GM21529 (cell line): Measurements from ENCODE around the gene FBXL4.

Experiments used
- ATAC-seq: cut with Tn5 transposase; IDR thresholded peaks from one replicate; pipeline ENCODE4 v1.9.1; 2021; ENCODE audit not compliant: unreplicated experiment

FBXL4 gene

DNA sequence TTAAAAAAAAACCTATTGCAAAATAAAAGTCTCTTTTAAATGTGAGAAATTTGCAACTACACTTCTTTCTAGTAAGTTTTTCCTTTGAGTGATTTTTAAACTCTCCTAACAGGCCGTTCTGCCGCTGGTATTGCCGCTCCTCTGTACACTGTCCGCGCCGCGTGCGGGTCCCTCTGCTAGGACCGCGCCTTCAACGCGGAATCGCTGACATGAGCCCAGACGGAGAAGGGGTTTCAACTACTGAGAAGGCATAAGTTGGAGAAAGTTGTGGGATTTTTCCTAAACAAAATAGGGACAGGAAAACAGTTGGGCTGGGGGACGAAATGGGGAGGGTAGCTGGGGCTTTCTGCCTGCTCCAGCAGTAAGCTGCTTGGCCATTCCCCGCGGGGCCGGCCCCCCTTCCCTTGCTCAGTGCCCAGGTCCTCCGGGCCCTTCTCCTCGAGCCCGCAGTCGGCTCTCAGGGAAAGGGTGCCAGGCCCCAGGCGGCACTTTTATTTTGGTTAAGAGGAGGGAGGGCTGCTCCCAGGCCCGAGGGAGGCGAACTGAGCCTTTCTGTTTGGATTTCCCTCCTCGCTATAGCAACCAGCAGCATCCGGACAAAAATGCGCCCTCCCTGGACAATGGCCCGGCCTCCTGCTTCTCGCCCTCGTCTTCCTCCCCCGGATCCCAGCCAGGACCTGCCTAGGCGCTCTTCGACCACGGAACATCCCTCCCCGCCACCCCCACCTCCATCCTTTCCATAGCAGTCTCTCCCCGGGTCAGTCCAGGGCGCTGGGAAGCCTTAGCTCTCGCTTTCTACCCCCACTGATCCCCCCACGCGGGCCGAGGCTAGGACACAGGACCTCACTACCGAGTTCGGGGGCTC is 120.2 kb downstream of the FBXL4 start:
- no peak for ATAC-seq

DNA sequence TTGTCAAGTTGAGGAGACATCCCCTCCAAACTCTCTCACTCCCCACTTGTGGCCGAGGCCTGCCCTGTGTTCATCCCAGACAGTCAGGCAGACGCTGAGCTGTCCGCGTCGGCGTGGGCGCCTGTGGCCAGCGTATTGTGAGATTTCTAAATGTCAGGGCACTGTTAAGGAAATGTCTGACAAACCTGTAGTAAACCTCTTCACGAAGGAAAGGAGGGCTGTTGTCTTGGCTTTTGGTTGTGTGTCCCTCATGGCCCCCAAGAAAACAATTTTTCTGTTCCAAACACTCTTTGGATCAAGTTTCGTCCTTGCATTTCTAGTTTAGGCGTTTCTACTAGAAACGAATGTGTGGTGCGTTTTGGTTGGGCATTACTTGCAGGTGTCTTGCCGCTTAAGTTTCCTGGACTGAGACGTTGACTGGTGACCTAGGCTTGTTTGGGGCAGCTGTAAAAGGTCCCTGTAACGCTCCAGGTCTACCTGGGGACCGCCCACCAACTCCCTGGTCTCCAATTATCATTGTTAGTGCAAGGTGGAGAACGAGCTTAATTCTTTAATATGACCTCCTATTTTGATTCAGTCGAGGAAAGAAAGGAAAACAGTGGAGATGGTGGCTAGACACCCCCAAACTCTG is 122.0 kb downstream of the FBXL4 start:
- ATAC-seq = no peak

DNA sequence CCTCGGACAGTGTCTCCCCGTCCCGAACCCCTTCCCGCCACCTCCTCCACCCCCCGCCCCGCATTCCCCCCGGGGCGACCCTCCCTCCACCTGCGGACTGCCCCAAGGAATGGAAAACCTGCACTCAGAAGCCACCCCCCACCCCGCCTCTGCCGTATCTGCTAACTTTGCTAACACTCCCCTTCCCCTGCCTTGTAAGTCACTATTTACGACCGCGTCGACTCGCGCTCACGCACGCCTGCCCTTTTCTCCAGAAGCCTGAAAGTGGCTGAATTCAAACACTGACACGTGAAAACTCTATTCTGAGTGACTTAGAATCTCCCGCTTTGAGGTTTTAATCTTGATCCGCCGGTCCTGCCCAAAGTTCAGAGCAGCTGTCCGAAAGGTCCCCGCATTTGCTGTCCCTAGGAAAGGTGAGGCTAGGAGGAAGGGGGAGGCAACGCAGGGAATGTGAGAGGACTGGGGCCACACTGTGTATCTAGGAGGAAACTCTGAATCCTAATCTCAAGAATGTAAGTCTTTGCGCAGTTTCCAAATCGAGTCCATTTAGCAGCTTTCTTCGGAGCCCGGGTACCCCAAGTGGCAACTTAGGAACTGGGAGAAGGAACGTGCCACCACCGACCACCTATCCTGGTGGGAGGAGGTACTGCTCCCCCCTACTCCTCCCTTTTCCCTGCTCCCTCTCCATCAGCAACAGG is 122.7 kb downstream of the FBXL4 start:
- no peak for ATAC-seq

GRCh38 chr6:98824162-98824901 is 123.4 kb downstream of the FBXL4 start:
- no peak for ATAC-seq

- no peak for ATAC-seq
These were observed 124.2 kb downstream of the FBXL4 start for GRCh38 chr6:98823428-98824161.

GRCh38 chr6:98821756-98822405 is 125.9 kb downstream of the FBXL4 start:
- ATAC-seq = no peak
